Cardiac muscle cell (in vitro differentiated cells and primary cell): ENCODE data around the gene CREB3L2. TPM values are rescaled to one million over a fixed set of nuclear protein-coding genes. Genes with fewer than 3 reads are reported as not detected.

Experiments used
- DNase-seq, 2 donors: peaks; one replicate each; pipeline versions ENCODE4 v3.0.0 to v3.0.0-alpha.2; 2010 to 2017; ENCODE audit warnings: low read depth in 1 of 2, low spot score in 1 of 2
- H3K27ac ChIP-seq: fragments of 200-600 bp; sonication (generic); 2 replicates; pipeline ENCODE4 v1.5.1; 2016
- H3K27me3 ChIP-seq: fragments of 200-600 bp; sonication (generic); 2 replicates; pipeline ENCODE4 v1.6.0; 2016; ENCODE audit warnings: control low read depth
- H3K36me3 ChIP-seq: fragments of 200-600 bp; sonication (generic); 2 replicates; pipeline ENCODE4 v1.5.1; 2016; ENCODE audit warnings: control low read depth
- H3K4me1 ChIP-seq: fragments of 200-600 bp; sonication (generic); 2 replicates; pipeline ENCODE4 v1.8.1; 2017; ENCODE audit warnings: low read depth, mild to moderate bottlenecking, mixed run types
- H3K4me3 ChIP-seq: fragments of 200-600 bp; sonication (generic); 2 replicates; pipeline ENCODE4 v1.5.1; 2016; ENCODE audit warnings: mild to moderate bottlenecking
- H3K9me3 ChIP-seq: fragments of 200-600 bp; sonication (generic); 2 replicates; pipeline ENCODE4 v1.5.1; 2017; ENCODE audit warnings: low read depth, mild to moderate bottlenecking, control low read depth
- CTCF ChIP-seq: IDR thresholded peaks from 2 replicates; pipeline ENCODE4 v1.5.1; 2012; ENCODE audit warnings: low read depth, mild to moderate bottlenecking, low read length
- polyA plus RNA-seq: library from polyadenylated mRNA; unstranded; fragments of >200 nt; fragmentation: Nextera tagmentation; extraction: Ambion mirVana; gene quantifications from 2 replicates; pipeline ENCODE4 v1.2.1, GENCODE V29; 2016
- total RNA-seq: library from RNA; depleted of rRNA; stranded (reverse); fragments of >200 nt; gene quantifications from 2 replicates; pipeline ENCODE4 v1.2.3, GENCODE V29; 2016

The CREB3L2 gene
- total and polyA plus RNA-seq, 2 experiments from 2014 or later = 22.1 to 24.3 TPM

DNA sequence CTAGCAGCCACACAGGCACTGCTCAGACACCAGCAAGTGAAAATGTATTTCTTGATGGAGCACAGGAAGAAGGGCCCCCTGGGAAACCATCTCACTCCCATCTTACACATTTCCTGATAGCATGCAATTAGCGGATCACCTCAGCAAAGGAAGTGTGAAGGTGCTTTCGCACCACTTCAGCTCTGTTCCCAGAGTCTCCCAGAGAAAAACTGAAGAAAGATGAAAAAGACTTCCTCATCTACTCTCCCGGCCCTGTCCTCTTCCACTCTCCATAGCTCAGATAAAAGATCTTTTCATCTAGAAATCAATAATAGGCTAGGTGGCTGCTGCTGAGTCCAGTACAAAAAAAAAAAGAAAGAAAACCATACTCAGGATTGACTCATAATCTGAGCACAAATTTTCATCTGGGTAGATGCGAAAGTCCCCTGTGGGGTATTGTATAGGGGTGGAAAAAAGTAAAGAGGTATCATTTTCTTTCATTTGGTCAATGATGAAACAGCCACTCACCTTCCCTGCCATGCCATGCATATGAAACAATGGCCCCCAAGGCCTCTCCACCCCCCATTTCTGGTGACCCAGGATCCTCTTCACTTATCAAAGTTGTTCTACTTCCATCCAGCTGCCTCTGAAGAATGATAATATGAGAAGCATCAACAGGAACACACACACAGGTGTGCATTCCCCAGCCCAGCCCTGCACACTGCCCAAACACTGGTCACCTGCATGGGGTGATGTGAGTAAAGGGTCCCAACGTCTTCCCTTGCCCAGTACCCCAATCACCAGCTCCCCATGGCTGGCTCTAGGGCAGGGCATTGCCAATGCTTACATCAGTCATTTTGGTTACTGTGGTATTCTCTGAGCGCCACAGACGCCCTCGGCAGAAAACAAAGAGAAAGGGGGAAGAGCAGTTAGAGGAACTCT, 106.3 kb downstream of the CREB3L2 start:
- no peak for DNase-seq
- peaks cover 26% of the 10 kb centered on the region for H3K36me3 ChIP-seq
- no peaks in the 10 kb centered on the region for H3K27me3 ChIP-seq
- no peaks in the 10 kb centered on the region for H3K9me3 ChIP-seq
- H3K4me3 ChIP-seq = no peak overlapping the region
- H3K27ac ChIP-seq = no peak overlapping the region
- peaks cover 5% of the 10 kb centered on the region for H3K4me1 ChIP-seq
- no peak for TF ChIP-seq CTCF

- no peak for TF ChIP-seq CTCF
- Histone ChIP-seq H3K27ac (no peak overlapping the region), H3K4me3 (no peak overlapping the region), H3K4me1 (peaks cover 9% of the 10 kb centered on the region), H3K27me3 (no peaks in the 10 kb centered on the region), H3K9me3 (no peaks in the 10 kb centered on the region), H3K36me3 (peaks cover 20% of the 10 kb centered on the region)
- DNase-seq = no peak
Measured at GRCh38 chr7:137893143-137893742, 108.6 kb downstream of the CREB3L2 start.

DNA sequence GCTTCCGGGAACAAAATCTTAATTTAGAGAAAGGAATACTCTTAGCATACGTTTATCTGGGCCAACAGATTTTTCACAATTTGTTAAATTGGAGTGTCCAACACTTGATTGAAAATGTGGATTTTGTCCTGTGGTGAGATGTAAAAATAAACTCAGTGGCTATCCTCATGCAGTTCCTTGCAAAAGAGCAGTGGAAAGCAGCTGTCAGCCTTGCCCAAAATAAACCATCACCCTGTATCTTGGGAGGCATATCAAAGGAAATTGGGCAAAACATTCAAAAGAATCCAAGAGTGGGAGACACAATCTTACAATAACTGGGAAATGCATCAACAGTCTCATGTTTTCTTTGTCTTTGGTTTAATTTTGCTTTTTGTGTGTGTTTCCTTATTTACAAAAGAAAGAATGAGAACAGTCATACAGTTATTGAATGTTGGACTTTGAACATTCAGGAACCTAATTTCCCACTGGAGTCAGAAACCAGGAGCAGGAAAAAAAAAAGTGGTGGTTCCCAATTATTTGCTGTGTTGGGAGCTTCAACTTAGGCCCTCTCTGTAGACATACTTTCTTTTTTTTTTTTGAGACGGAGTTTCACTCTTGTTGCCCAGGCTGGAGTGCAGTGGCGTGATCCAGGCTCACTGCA, 110.8 kb downstream of the CREB3L2 start:
- DNase-seq = no peak
- Histone ChIP-seq H3K27ac (peak overlapping the region; percentile 54), H3K27me3 (no peaks in the 10 kb centered on the region), H3K4me3 (no peak overlapping the region), H3K9me3 (no peaks in the 10 kb centered on the region), H3K36me3 (peaks cover 12% of the 10 kb centered on the region), H3K4me1 (peaks cover 19% of the 10 kb centered on the region)
- TF ChIP-seq CTCF = no peak

DNA sequence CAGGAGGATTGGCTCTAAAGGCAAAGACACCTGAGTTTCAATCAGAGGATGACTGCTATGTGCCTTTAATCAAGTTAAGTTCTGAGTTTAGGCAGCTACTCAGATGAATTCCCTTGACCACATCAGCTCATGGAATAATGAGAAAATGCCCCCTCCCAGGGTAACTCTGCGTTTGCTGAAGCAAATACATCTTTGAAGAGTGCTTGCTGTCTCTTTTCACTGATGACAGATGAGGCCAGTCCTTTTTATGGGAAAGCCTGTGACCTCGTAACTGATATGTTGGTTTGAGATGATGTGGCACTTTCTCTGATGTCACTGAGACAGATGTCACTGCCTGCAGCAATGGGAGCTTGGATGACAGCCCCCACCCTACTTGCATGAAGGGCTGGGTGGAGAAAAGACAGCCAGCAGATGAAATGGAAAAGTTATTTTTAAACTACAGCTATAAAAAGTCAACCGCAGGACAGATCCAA, 111.4 kb downstream of the CREB3L2 start:
- TF ChIP-seq CTCF = no peak
- H3K27ac ChIP-seq = peak overlapping the region; percentile 37

DNA sequence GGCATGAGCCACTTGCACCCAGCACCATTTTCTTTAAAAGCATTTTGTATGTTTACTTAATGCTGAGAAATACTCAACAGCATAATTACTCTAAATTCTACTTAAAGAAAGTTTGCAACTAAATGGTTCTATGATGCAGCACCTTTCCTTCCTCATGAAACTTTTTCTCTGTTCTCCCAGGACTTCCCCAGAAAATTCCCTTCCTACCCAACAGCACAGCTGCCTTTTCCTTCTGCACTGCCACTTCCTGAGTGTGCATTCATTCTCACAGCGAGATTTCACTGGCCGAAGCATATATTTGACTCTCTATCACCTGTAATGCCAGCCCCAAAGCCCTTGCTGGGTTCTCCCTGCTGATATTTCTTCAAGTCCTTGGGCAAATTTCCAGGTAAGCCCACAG, 113.6 kb downstream of the CREB3L2 start:
- H3K4me1 ChIP-seq = peaks cover 21% of the 10 kb centered on the region
- H3K4me3 ChIP-seq = no peak overlapping the region
- TF ChIP-seq CTCF = no peak

More for the DNA sequence above, 111.4 kb downstream of the CREB3L2 start:
- H3K4me3 ChIP-seq = no peak overlapping the region
- H3K9me3 ChIP-seq = no peaks in the 10 kb centered on the region
- H3K36me3 ChIP-seq = peaks cover 8% of the 10 kb centered on the region
- no peaks in the 10 kb centered on the region for H3K27me3 ChIP-seq
- H3K4me1 ChIP-seq = peaks cover 21% of the 10 kb centered on the region
- DNase-seq = no peak

More for the DNA sequence above, 113.6 kb downstream of the CREB3L2 start:
- Histone ChIP-seq H3K36me3 (peaks cover 17% of the 10 kb centered on the region), H3K27ac (no peak overlapping the region), H3K27me3 (no peaks in the 10 kb centered on the region), H3K9me3 (no peaks in the 10 kb centered on the region)
- DNase-seq = no peak
